Activated naive CD8-positive, alpha-beta T cell treated with anti-CD3 and anti-CD28 coated beads for 36 hours (primary cell): Measurements from ENCODE around the gene ARHGAP21. TPM values are rescaled to one million over a fixed set of nuclear protein-coding genes. Genes with fewer than 3 reads are reported as not detected.
"Not testable (repeated sequence)": the region's sequence is repeated elsewhere in the genome, so short reads cannot be mapped to it uniquely, and the experiment has no call there.

ENCODE experiments used
- DNase-seq: peaks from one replicate; pipeline ENCODE4 v3.0.0; 2021
- H3K27ac Mint-ChIP-seq: one replicate; pipeline ENCODE4 v1.8.0; 2022; ENCODE audit warnings: mild to moderate bottlenecking, moderate library complexity, mixed read lengths
- H3K27me3 Mint-ChIP-seq: one replicate; pipeline ENCODE4 v1.8.0; 2022; ENCODE audit warnings: mild to moderate bottlenecking, mixed read lengths
- H3K36me3 Mint-ChIP-seq: one replicate; pipeline ENCODE4 v1.8.0; 2021; ENCODE audit warnings: mild to moderate bottlenecking, mixed read lengths
- H3K4me1 Mint-ChIP-seq: one replicate; pipeline ENCODE4 v1.8.0; 2021; ENCODE audit warnings: mixed read lengths
- H3K4me3 Mint-ChIP-seq: one replicate; pipeline ENCODE4 v1.8.0; 2022; ENCODE audit warnings: mild to moderate bottlenecking, moderate library complexity, mixed read lengths
- H3K9me3 Mint-ChIP-seq: one replicate; pipeline ENCODE4 v1.8.0; 2022; ENCODE audit warnings: mixed read lengths
- total RNA-seq, 2 experiments: library from RNA; stranded (reverse); gene quantifications; one replicate each; pipeline ENCODE4 v1.2.3, GENCODE V29; 2021

ARHGAP21 gene
- total RNA-seq = 10 to 100 TPM; 22.1 to 22.4 TPM

GRCh38 chr10:24723788-24724380 lies at the start of gene ARHGAP21:
ARHGAP21 (minus strand) TSS chr10:24723887; CDS start chr10:24721899, 1,988 bp downstream.
- Mint-ChIP-seq H3K4me1 (peaks cover 24% of the 10 kb centered on the region), H3K4me3 (peak within 1 kb of the TSS; percentile 86), H3K9me3 (no peaks in the 10 kb centered on the region), H3K27me3 (no peaks in the 10 kb centered on the region), H3K36me3 (peaks cover 1% of the 10 kb centered on the region), H3K27ac (peak within 1 kb of the TSS; percentile 80)
- peak; percentile 52 for DNase-seq

- H3K27me3 Mint-ChIP-seq = no peaks in the 10 kb centered on the region
- H3K27ac Mint-ChIP-seq = no peak overlapping the region
- peaks cover 15% of the 10 kb centered on the region for H3K4me1 Mint-ChIP-seq
- DNase-seq = no peak
- H3K9me3 Mint-ChIP-seq = no peaks in the 10 kb centered on the region
- H3K4me3 Mint-ChIP-seq = no peak overlapping the region
- no peaks in the 10 kb centered on the region for H3K36me3 Mint-ChIP-seq
These were observed 48.4 kb upstream of the ARHGAP21 start for GRCh38 chr10:24771943-24772694.

- not testable (repeated sequence) for H3K36me3 Mint-ChIP-seq, H3K4me1 Mint-ChIP-seq, DNase-seq, H3K27me3 Mint-ChIP-seq, H3K4me3 Mint-ChIP-seq, H3K27ac Mint-ChIP-seq
- H3K9me3 Mint-ChIP-seq = peaks cover 12% of the 10 kb centered on the region
These were observed 41.3 kb upstream of the ARHGAP21 start for GRCh38 chr10:24764991-24765390.

GRCh38 chr10:24762966-24763623 lies 39.4 kb upstream of the ARHGAP21 start:
- H3K9me3 Mint-ChIP-seq = peaks cover 12% of the 10 kb centered on the region
- DNase-seq = no peak
- no peak overlapping the region for H3K4me3 Mint-ChIP-seq
- H3K27ac Mint-ChIP-seq = no peak overlapping the region
- H3K4me1 Mint-ChIP-seq = no peaks in the 10 kb centered on the region
- no peaks in the 10 kb centered on the region for H3K27me3 Mint-ChIP-seq
- H3K36me3 Mint-ChIP-seq = peaks cover 2% of the 10 kb centered on the region

- peaks cover 2% of the 10 kb centered on the region for H3K36me3 Mint-ChIP-seq
- peaks cover 12% of the 10 kb centered on the region for H3K9me3 Mint-ChIP-seq
- DNase-seq = no peak
- H3K4me3 Mint-ChIP-seq = no peak overlapping the region
- no peaks in the 10 kb centered on the region for H3K27me3 Mint-ChIP-seq
- H3K27ac Mint-ChIP-seq = no peak overlapping the region
- no peaks in the 10 kb centered on the region for H3K4me1 Mint-ChIP-seq
These were observed 38.7 kb upstream of the ARHGAP21 start for GRCh38 chr10:24762161-24762924.

- DNase-seq = no peak
- Mint-ChIP-seq H3K4me3 (no peak overlapping the region), H3K36me3 (no peaks in the 10 kb centered on the region), H3K4me1 (no peaks in the 10 kb centered on the region), H3K27me3 (no peaks in the 10 kb centered on the region), H3K27ac (no peak overlapping the region), H3K9me3 (peaks cover 2% of the 10 kb centered on the region)
These were observed 36.0 kb upstream of the ARHGAP21 start for GRCh38 chr10:24759672-24760071.

GRCh38 chr10:24758254-24758653 lies 34.6 kb upstream of the ARHGAP21 start:
- not testable (repeated sequence) for H3K27me3 Mint-ChIP-seq, DNase-seq, H3K4me3 Mint-ChIP-seq, H3K36me3 Mint-ChIP-seq, H3K9me3 Mint-ChIP-seq, H3K4me1 Mint-ChIP-seq, H3K27ac Mint-ChIP-seq

- no peak overlapping the region for H3K27ac Mint-ChIP-seq
- H3K4me3 Mint-ChIP-seq = no peak overlapping the region
- no peaks in the 10 kb centered on the region for H3K4me1 Mint-ChIP-seq
- H3K9me3 Mint-ChIP-seq = no peaks in the 10 kb centered on the region
- DNase-seq = no peak
- H3K27me3 Mint-ChIP-seq = no peaks in the 10 kb centered on the region
- no peaks in the 10 kb centered on the region for H3K36me3 Mint-ChIP-seq
These were observed 32.6 kb upstream of the ARHGAP21 start for GRCh38 chr10:24756283-24756682.

GRCh38 chr10:24751716-24752115 lies 28.0 kb upstream of the ARHGAP21 start:
- no peak for DNase-seq
- Mint-ChIP-seq H3K4me1 (no peaks in the 10 kb centered on the region), H3K9me3 (no peaks in the 10 kb centered on the region), H3K4me3 (no peak overlapping the region), H3K27me3 (no peaks in the 10 kb centered on the region), H3K27ac (no peak overlapping the region), H3K36me3 (no peaks in the 10 kb centered on the region)

- Mint-ChIP-seq H3K36me3 (no peaks in the 10 kb centered on the region), H3K4me3 (no peak overlapping the region), H3K4me1 (no peaks in the 10 kb centered on the region), H3K9me3 (no peaks in the 10 kb centered on the region), H3K27me3 (no peaks in the 10 kb centered on the region), H3K27ac (no peak overlapping the region)
- no peak for DNase-seq
These were observed 27.0 kb upstream of the ARHGAP21 start for GRCh38 chr10:24750695-24751094.

- DNase-seq = no peak
- no peaks in the 10 kb centered on the region for H3K36me3 Mint-ChIP-seq
These were observed 24.5 kb upstream of the ARHGAP21 start for GRCh38 chr10:24748214-24748613.

GRCh38 chr10:24744946-24745345 lies 21.3 kb upstream of the ARHGAP21 start:
- Mint-ChIP-seq H3K36me3 (no peaks in the 10 kb centered on the region), H3K27me3 (no peaks in the 10 kb centered on the region), H3K9me3 (peaks cover 2% of the 10 kb centered on the region), H3K27ac (no peak overlapping the region), H3K4me3 (no peak overlapping the region), H3K4me1 (no peaks in the 10 kb centered on the region)
- DNase-seq = no peak

More at GRCh38 chr10:24748214-24748613, 24.5 kb upstream of the ARHGAP21 start:
- Mint-ChIP-seq H3K4me1 (no peaks in the 10 kb centered on the region), H3K27ac (no peak overlapping the region), H3K4me3 (no peak overlapping the region), H3K9me3 (no peaks in the 10 kb centered on the region), H3K27me3 (no peaks in the 10 kb centered on the region)

- Mint-ChIP-seq H3K9me3 (peaks cover 2% of the 10 kb centered on the region), H3K4me1 (no peaks in the 10 kb centered on the region), H3K27ac (no peak overlapping the region), H3K4me3 (no peak overlapping the region), H3K36me3 (no peaks in the 10 kb centered on the region), H3K27me3 (no peaks in the 10 kb centered on the region)
- DNase-seq = no peak
These were observed 17.0 kb upstream of the ARHGAP21 start for GRCh38 chr10:24740714-24741113.

GRCh38 chr10:24737001-24737400 lies 13.3 kb upstream of the ARHGAP21 start:
- no peaks in the 10 kb centered on the region for H3K36me3 Mint-ChIP-seq
- H3K4me1 Mint-ChIP-seq = no peaks in the 10 kb centered on the region
- H3K27ac Mint-ChIP-seq = no peak overlapping the region
- no peak for DNase-seq
- H3K27me3 Mint-ChIP-seq = no peaks in the 10 kb centered on the region
- no peak overlapping the region for H3K4me3 Mint-ChIP-seq
- H3K9me3 Mint-ChIP-seq = peaks cover 2% of the 10 kb centered on the region

- Mint-ChIP-seq H3K4me1 (peaks cover 5% of the 10 kb centered on the region), H3K27ac (no peak overlapping the region), H3K9me3 (no peaks in the 10 kb centered on the region), H3K27me3 (no peaks in the 10 kb centered on the region), H3K4me3 (no peak overlapping the region), H3K36me3 (no peaks in the 10 kb centered on the region)
- no peak for DNase-seq
These were observed 8.3 kb upstream of the ARHGAP21 start for GRCh38 chr10:24731942-24732341.
